Transverse colon (tissue), 4 donors: ENCODE measurements around the gene TBC1D19. TPM values are rescaled to one million over a fixed set of nuclear protein-coding genes. Genes with fewer than 3 reads are reported as not detected.
"Not testable (repeated sequence)": the region's sequence is repeated elsewhere in the genome, so short reads cannot be mapped to it uniquely, and the experiment has no call there.

Experiments
- DNase-seq: peaks from one replicate; pipeline ENCODE4 v3.0.0-alpha.2; 2019
- H3K27ac ChIP-seq, 4 donors: fragments of 200-600 bp; sonication (generic); 2 replicates each; pipeline ENCODE4 v1.5.1; 2016 to 2018; ENCODE audit warnings: inconsistent platforms in 4 of 4
- H3K27me3 ChIP-seq: fragments of 200-600 bp; sonication (generic); 2 replicates; pipeline ENCODE4 v1.5.1; 2017; ENCODE audit warnings: inconsistent platforms
- H3K36me3 ChIP-seq, 4 donors: fragments of 200-600 bp; sonication (generic); 2 replicates each; pipeline ENCODE4 v1.5.1; 2017 to 2019; ENCODE audit warnings: inconsistent platforms in 4 of 4
- H3K4me1 ChIP-seq, 4 donors: fragments of 200-600 bp; sonication (generic); 2 replicates each; pipeline ENCODE4 v1.5.1; 2017 to 2020; ENCODE audit warnings: inconsistent platforms in 4 of 4
- H3K4me3 ChIP-seq, 4 donors: fragments of 200-600 bp; sonication (generic); 1 replicate in 1 of 4; 2 replicates in 3 of 4; pipeline versions ENCODE4 v1.5.1 to v1.6.1; 2017 to 2019; ENCODE audit warnings: inconsistent platforms in 4 of 4
- H3K9me3 ChIP-seq, 2 donors: fragments of 200-600 bp; sonication (generic); 2 replicates each; pipeline ENCODE4 v1.5.1; 2017 to 2019; ENCODE audit warnings: inconsistent platforms in 2 of 2
- EP300 ChIP-seq: sonication (generic); formaldehyde crosslinking; IDR thresholded peaks from one replicate; pipeline ENCODE4 v1.6.1; 2017; ENCODE audit warnings: antibody characterized with exemption, low read depth
- POLR2A ChIP-seq: fragments of 450-650 bp; IDR thresholded peaks from one replicate; pipeline ENCODE4 v1.6.1; 2016; ENCODE audit warnings: antibody characterized with exemption, mild to moderate bottlenecking, moderate library complexity
- POLR2AphosphoS5 ChIP-seq, 3 donors: sonication (generic); formaldehyde crosslinking; IDR thresholded peaks; one replicate each; pipeline ENCODE4 v1.6.1; 2016; ENCODE audit warnings: antibody characterized with exemption in 3 of 3
- WGBS, 2 donors: methylation state at CpG; one replicate each; pipeline ENCODE4 v1.1.5; 2018; ENCODE audit warnings: low coverage in 1 of 2; 5-methylcytosine and 5-hydroxymethylcytosine counted together
- in situ Hi-C, 4 donors: fragments of 200-750 bp; cut with MboI; loops; one replicate each; pipeline versions ENCODE4 v1.15.0 to v1.15.1; 2017; ENCODE audit warnings: low sequenced_read_pairs in 3 of 4, low pct_ligation_motif_present in 1 of 4, low pct_unique_long_range_greater_than_20kb in 1 of 4
- intact Hi-C: fragments of 100-400 bp; cut with DNase I; formaldehyde crosslinking; loops from one replicate; pipeline ENCODE4 v1.15.1; 2023; ENCODE audit warnings: low total_unique reads
- total RNA-seq, 4 donors: library from RNA; depleted of rRNA; stranded (reverse); fragments of >200 nt; gene quantifications; one replicate each; pipeline ENCODE4 v1.1.0, GENCODE V29; 2016
- TF ChIP-seq, protein P1 (sequence below), 5 experiments: fragments of 200-600 bp in 3 of 5; fragments of 450-650 bp in 2 of 5; sonication (generic) in 3 of 5; IDR thresholded peaks; 1 replicate in 2 of 5; 2 replicates in 3 of 5; pipeline ENCODE4 v1.5.1; 2016 to 2017; ENCODE audit warnings: antibody characterized with exemption in 5 of 5, inconsistent platforms in 3 of 5, mild to moderate bottlenecking in 2 of 5, moderate library complexity in 1 of 5

The TBC1D19 gene
- total RNA-seq, 4 donors from 2014 or later = 6.3 to 19.1 (median 9.6) TPM

GRCh38 chr4:26663888-26664287 lies 80.0 kb downstream of the TBC1D19 start:
- in situ Hi-C loops (no loop called here), intact Hi-C loops (no loop called here)
- Histone ChIP-seq H3K36me3 (no peaks in the 10 kb centered on the region), H3K4me3 (no peak overlapping the region), H3K27ac (no peak overlapping the region), H3K4me1 (no peaks in the 10 kb centered on the region), H3K27me3 (no peaks in the 10 kb centered on the region), H3K9me3 (no peaks in the 10 kb centered on the region)
- no peak for DNase-seq
- TF ChIP-seq, protein P1, sequence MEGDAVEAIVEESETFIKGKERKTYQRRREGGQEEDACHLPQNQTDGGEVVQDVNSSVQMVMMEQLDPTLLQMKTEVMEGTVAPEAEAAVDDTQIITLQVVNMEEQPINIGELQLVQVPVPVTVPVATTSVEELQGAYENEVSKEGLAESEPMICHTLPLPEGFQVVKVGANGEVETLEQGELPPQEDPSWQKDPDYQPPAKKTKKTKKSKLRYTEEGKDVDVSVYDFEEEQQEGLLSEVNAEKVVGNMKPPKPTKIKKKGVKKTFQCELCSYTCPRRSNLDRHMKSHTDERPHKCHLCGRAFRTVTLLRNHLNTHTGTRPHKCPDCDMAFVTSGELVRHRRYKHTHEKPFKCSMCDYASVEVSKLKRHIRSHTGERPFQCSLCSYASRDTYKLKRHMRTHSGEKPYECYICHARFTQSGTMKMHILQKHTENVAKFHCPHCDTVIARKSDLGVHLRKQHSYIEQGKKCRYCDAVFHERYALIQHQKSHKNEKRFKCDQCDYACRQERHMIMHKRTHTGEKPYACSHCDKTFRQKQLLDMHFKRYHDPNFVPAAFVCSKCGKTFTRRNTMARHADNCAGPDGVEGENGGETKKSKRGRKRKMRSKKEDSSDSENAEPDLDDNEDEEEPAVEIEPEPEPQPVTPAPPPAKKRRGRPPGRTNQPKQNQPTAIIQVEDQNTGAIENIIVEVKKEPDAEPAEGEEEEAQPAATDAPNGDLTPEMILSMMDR (IDR thresholded peaks at IDR 0.05) = no peak
- TF ChIP-seq POLR2A = no peak
- TF ChIP-seq EP300 = no peak
- no peak for TF ChIP-seq POLR2AphosphoS5 (IDR thresholded peaks at IDR 0.05)

DNA sequence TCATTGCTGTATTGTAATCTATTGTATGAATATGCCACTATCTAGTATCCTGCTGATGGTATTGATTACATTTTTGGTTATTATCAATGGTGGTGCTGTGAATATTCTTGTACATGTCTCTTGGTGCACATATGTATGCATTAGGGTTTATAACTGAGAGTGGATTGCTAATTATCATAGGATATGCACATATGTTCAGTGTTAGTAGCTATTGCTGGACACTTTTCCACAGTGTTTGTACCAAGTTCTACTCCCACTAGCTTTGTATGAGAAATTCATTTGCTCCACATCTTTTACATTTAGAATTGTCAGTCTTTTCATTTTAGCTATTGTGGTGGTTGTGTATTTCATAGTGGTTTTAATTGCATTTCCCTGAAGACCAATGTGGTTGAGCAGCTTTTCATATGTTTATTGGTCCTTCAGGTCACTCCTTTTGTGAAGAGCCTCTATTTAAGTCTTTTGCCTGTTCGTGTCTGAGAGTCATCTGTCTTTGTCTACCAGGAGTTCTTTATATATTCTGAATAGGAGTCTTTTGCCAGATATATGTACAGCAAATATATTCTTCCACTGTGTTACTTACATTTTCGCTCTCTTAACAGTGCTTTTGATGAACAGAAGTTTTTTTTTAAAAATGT lies 87.1 kb downstream of the TBC1D19 start:
- no peak overlapping the region for H3K27ac ChIP-seq
- no peak for DNase-seq
- in situ Hi-C loops (no loop called here), intact Hi-C loops (no loop called here)
- H3K9me3 ChIP-seq = no peaks in the 10 kb centered on the region
- H3K4me1 ChIP-seq = no peaks in the 10 kb centered on the region
- 91 to 92% methylated on average over 2 of the region's 2 CpGs for WGBS, 2 donors
- TF ChIP-seq POLR2AphosphoS5 (IDR thresholded peaks at IDR 0.05) (no peak), EP300 (no peak), POLR2A (no peak)
- TF ChIP-seq, protein P1 (IDR thresholded peaks at IDR 0.05) = no peak
- no peaks in the 10 kb centered on the region for H3K27me3 ChIP-seq
- no peaks in the 10 kb centered on the region for H3K36me3 ChIP-seq
- H3K4me3 ChIP-seq = no peak overlapping the region

DNA sequence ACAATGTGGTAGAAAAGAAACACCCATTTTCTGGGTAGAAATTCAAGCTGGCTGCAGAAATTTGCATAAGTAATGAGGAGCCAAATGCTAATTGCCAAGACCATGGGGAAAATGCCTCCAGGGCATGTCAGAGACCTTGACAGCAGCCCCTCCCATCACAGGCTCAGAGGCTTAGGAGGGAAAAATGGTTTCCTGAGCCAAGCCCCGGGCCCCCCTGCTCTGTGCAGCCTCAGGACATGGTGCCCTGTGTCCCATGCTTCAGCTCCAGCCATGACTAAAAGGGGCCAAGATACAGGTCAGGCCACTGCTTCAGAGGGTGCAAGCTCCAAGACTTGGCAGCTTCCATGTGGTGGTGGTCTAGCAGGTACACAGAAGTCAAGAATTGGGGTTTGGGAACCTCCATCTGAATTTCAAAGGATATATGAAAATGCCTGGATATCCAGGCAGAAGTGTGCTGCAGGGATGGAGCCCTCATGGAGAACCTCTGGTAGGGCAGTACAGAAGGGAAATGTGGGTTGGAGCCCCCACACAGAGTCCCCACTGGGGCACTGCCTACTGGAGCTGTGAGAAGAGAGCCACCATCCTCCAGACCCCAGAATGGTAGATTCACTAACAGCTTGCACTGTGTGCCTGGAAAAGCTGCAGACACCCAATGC lies 95.3 kb downstream of the TBC1D19 start:
- DNase-seq, H3K27me3 ChIP-seq, H3K36me3 ChIP-seq, intact Hi-C loops, in situ Hi-C loops, H3K4me3 ChIP-seq, H3K4me1 ChIP-seq, H3K9me3 ChIP-seq, H3K27ac ChIP-seq: not testable (repeated sequence)
- WGBS, 2 donors = 88% methylated on average over 1 of the region's 1 CpG; no CpG with 5 or more reads in 1 of the 2 donors

- H3K9me3 ChIP-seq = peaks cover 7 to 8% of the 10 kb centered on the region in 2 donors
- no peaks in the 10 kb centered on the region for H3K36me3 ChIP-seq
- DNase-seq = no peak
- H3K4me3 ChIP-seq = no peak overlapping the region
- H3K4me1 ChIP-seq = no peaks in the 10 kb centered on the region
- in situ Hi-C loops (no loop called here), intact Hi-C loops (no loop called here)
- H3K27ac ChIP-seq = no peak overlapping the region
- WGBS, 2 donors = 89 to 100% methylated on average over 2 to 3 of the region's 3 CpGs
- TF ChIP-seq POLR2A (no peak), POLR2AphosphoS5 (IDR thresholded peaks at IDR 0.05) (no peak), EP300 (no peak)
- TF ChIP-seq, protein P1 (IDR thresholded peaks at IDR 0.05) = no peak
- no peaks in the 10 kb centered on the region for H3K27me3 ChIP-seq
These were observed 98.6 kb downstream of the TBC1D19 start for GRCh38 chr4:26682436-26682835.

DNA sequence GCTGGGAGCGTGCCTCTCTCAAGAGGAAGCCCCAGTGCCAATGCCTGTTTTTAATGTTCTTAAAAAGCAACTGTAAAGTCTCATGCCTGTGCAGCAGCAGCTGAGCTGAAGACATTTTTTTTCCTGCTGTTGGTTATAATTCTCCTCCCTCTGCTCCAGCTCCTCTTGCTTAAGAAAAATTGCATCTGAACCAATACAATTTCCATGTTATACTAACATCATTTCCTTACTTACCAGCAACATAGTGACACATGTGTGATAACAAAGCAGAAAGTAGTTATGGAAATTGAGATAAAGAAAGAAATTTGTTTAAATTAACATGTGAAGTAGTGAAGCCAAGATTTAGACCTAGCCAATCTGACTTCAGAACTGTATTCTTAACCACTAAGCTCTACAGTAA lies 101.4 kb downstream of the TBC1D19 start:
- in situ Hi-C loops = no loop called here
- no peaks in the 10 kb centered on the region for H3K36me3 ChIP-seq
- no peak overlapping the region for H3K27ac ChIP-seq
- DNase-seq = no peak
- TF ChIP-seq, protein P1 (IDR thresholded peaks at IDR 0.05) = no peak
- TF ChIP-seq EP300 (no peak), POLR2A (no peak), POLR2AphosphoS5 (IDR thresholded peaks at IDR 0.05) (no peak)
- H3K4me3 ChIP-seq = no peak overlapping the region
- no peaks in the 10 kb centered on the region for H3K9me3 ChIP-seq
- no peaks in the 10 kb centered on the region for H3K27me3 ChIP-seq
- 87 to 88% methylated on average over 1 of the region's 1 CpG for WGBS, 2 donors
- H3K4me1 ChIP-seq = no peaks in the 10 kb centered on the region
- intact Hi-C loops = no loop called here
